ENCODE measurements around the gene HNRNPF. TPM values are rescaled to one million over a fixed set of nuclear protein-coding genes. Genes with fewer than 3 reads are reported as not detected.
"Not testable (repeated sequence)": the region's sequence is repeated elsewhere in the genome, so short reads cannot be mapped to it uniquely, and the experiment has no call there.

HNRNPF gene
- total RNA-seq, 1 experiment from 2014 or later: 179 TPM

- DNase-seq (ENCODE audit: low read depth): no peak
Measured at GRCh38 chr10:43350156-43350555, 58.8 kb downstream of the HNRNPF start.

GRCh38 chr10:43348511-43349312 is 60.3 kb downstream of the HNRNPF start:
- peak; percentile 64 for DNase-seq (ENCODE audit: low read depth)

- no peak for DNase-seq (ENCODE audit: low read depth)
Measured at GRCh38 chr10:43347997-43348396, 61.0 kb downstream of the HNRNPF start.

- DNase-seq (ENCODE audit: low read depth): peak; percentile 19
Measured at GRCh38 chr10:43344051-43344450, 64.9 kb downstream of the HNRNPF start.

- no peak for DNase-seq (ENCODE audit: low read depth)
Measured at GRCh38 chr10:43343126-43343525, 65.9 kb downstream of the HNRNPF start.

GRCh38 chr10:43342279-43343125 is 66.5 kb downstream of the HNRNPF start:
- no peak for DNase-seq (ENCODE audit: low read depth)

- no peak for DNase-seq (ENCODE audit: low read depth)
Measured at GRCh38 chr10:43341450-43341849, 67.5 kb downstream of the HNRNPF start.

- peak; percentile 50 for DNase-seq (ENCODE audit: low read depth)
Measured at GRCh38 chr10:43340619-43341018, 68.4 kb downstream of the HNRNPF start.

- DNase-seq (ENCODE audit: low read depth): no peak
Measured at GRCh38 chr10:43340101-43340500, 68.9 kb downstream of the HNRNPF start.

- peak; percentile 20 for DNase-seq (ENCODE audit: low read depth)
Measured at GRCh38 chr10:43339136-43339535, 69.8 kb downstream of the HNRNPF start.

GRCh38 chr10:43338117-43338516 is 70.9 kb downstream of the HNRNPF start:
- DNase-seq (ENCODE audit: low read depth): no peak

GRCh38 chr10:43337536-43337935 is 71.5 kb downstream of the HNRNPF start:
- not testable (repeated sequence) for DNase-seq (ENCODE audit: low read depth)

- DNase-seq (ENCODE audit: low read depth): no peak
Measured at GRCh38 chr10:43336641-43337318, 72.2 kb downstream of the HNRNPF start.

GRCh38 chr10:43336061-43336460 is 72.9 kb downstream of the HNRNPF start:
- DNase-seq (ENCODE audit: low read depth): no peak

Other genes starting within 250 kb of the HNRNPF start
- not detected in 2 replicates for gene RASGEF1A, start 142.1 kb downstream of the HNRNPF start, total RNA-seq (2014; rRNA removed; shearing (Covaris generic))
- not detected in 2 replicates for gene FXYD4, start 37.5 kb downstream of the HNRNPF start, total RNA-seq (2014; rRNA removed; shearing (Covaris generic))
- 1.0 and 2.6 TPM in 2 replicates for gene ZNF487, start 27.9 kb upstream of the HNRNPF start, total RNA-seq (2014; rRNA removed; shearing (Covaris generic))
- 1.3 and 5.2 TPM in 2 replicates for gene ZNF239, start 165.4 kb upstream of the HNRNPF start, total RNA-seq (2014; rRNA removed; shearing (Covaris generic))
- 3.7 and 4.0 TPM in 2 replicates for gene ZNF485, start 197.3 kb upstream of the HNRNPF start, total RNA-seq (2014; rRNA removed; shearing (Covaris generic))
- 34.2 and 37.0 TPM in 2 replicates for gene ZNF32, start 239.7 kb upstream of the HNRNPF start, total RNA-seq (2014; rRNA removed; shearing (Covaris generic))

All from M059J (cell line).